GM10248 (cell line): Measurements from ENCODE around the gene CC2D2A.

ENCODE experiments used
- CTCF ChIA-PET: fragments of 300-600 bp; sonication (Branson Sonifier 250); formaldehyde crosslinking; extraction: SDS; loops from one replicate; lab custom pipeline; 2021; ENCODE audit warnings: antibody characterized with exemption; lab: Yijun Ruan, JAX
- POLR2A ChIA-PET: fragments of 350-650 bp; sonication (Branson Sonifier 250); formaldehyde crosslinking; extraction: SDS; loops from one replicate; lab custom pipeline; 2020; ENCODE audit warnings: antibody characterized with exemption; lab: Yijun Ruan, JAX
- DNase-seq: peaks from one replicate; pipeline ENCODE4 v3.0.0; 2012; ENCODE audit errors: extremely low spot score
- CTCF ChIP-seq: IDR thresholded peaks from 2 replicates; pipeline ENCODE4 v1.5.1; 2012; ENCODE audit warnings: mild to moderate bottlenecking, low read depth; ENCODE audit errors: extremely low read depth, missing control alignments, control extremely low read depth

The CC2D2A gene

GRCh38 chr4:15428611-15429010 is 41.1 kb upstream of the CC2D2A start:
- DNase-seq = no peak
- CTCF ChIA-PET = no interaction called here
- no peak for TF ChIP-seq CTCF
- POLR2A ChIA-PET = no interaction called here

GRCh38 chr4:15434091-15434490 is 35.6 kb upstream of the CC2D2A start:
- no peak for DNase-seq
- ChIA-PET POLR2A (no interaction called here), CTCF (interaction anchor here (0.7 to 1.8 kb wide), 2 partner anchors 23 to 1777 kb away, joined by 3 to 5 read pairs; no protein-coding TSS in a partner anchor)
- TF ChIP-seq CTCF = no peak

DNA sequence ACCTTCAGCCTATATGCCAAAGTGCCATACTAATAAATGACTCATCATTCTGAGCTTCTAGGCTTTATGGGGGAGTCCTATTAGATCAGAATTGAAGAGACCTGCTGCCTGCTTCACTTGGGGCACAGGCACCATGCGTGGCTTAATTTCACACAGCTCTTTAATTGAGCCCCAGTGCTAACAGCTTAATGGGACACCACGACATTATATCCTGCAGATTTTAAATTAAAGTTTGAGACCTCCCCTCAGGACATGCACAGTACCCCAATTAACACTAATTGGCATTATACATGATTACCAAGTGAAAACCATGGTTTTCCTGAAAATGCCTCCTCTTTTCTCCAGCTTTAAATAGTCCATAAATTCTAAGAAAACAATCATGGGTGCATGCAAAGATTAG is 35.0 kb upstream of the CC2D2A start:
- TF ChIP-seq CTCF = no peak
- DNase-seq = no peak
- CTCF ChIA-PET = interaction anchor here (0.7 to 1.8 kb wide), 2 partner anchors 23 to 1778 kb away, joined by 3 to 5 read pairs; no protein-coding TSS in a partner anchor
- POLR2A ChIA-PET = no interaction called here

DNA sequence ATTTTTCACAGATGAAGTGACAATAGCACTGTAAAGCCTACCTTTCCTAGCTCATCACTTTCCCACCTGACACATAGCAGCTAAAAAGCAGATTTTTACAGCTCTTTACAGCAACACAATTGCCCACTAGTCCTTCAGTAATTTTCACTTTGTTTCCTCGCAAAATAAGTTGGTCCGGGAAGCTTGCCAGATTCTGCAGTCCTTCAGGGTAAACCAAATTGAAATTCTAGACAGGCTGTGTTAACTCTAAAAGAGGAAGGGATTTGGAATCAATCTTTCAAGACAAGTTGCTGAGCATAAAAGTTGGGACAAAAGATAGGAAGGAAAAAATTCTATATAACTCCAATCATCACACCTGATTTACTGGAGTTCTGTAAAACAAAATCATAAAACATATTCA is 33.2 kb upstream of the CC2D2A start:
- no peak for DNase-seq
- ChIA-PET POLR2A (no interaction called here), CTCF (interaction anchor here (0.8 to 1.7 kb wide), 2 partner anchors 21 to 40 kb away, joined by 3 to 6 read pairs; no protein-coding TSS in a partner anchor)
- no peak for TF ChIP-seq CTCF

- no peak for DNase-seq
- CTCF ChIA-PET = interaction anchor here (1.0 kb wide), 1 partner anchor 13 kb away, joined by 3 read pairs; no protein-coding TSS in a partner anchor
- no peak for TF ChIP-seq CTCF
- POLR2A ChIA-PET = no interaction called here
These were observed 30.6 kb upstream of the CC2D2A start for GRCh38 chr4:15438939-15439524.

DNA sequence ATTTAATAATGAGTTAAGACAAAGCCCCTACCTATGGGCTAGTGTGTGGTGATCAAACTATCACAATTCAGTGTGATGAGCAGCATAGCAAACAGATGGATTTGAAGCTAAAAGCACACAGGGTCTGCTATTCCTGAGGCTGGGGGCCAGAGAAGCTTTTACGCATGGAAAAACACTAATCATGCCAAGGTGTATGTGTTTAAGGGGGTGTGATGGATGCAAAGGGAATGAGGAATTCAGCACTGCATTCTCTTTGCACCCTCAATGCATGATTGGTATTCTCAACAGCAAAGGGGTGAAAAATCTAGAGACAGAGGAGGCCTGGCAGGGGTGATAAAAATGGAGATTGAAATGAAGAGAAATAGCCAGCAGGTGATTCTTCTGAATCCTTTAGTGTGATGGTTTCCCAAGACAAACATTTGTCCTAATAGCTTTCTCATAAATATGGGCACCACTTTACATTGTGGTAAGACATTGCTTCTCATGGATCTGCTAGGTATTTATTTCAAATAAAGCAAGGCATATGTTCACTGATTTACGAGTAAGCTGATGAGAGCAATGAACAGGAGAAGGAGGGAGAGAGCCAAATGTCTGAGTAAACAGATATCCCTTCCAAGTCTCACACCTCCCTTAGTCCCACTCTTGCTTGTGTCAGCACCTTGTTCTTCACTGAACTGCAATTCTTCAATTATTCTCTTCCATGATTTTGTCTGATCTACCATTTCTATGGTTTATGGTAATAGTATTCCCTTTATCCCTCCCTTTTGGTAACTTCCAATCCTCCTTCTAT is 26.1 kb upstream of the CC2D2A start:
- ChIA-PET CTCF (interaction anchor here (1.4 to 3.2 kb wide), 2 partner anchors 12 to 14 kb away, joined by 4 to 17 read pairs; no protein-coding TSS in a partner anchor), POLR2A (no interaction called here)
- no peak for TF ChIP-seq CTCF
- DNase-seq = no peak
